ENCODE data around the gene CD177.
"Not testable (repeated sequence)": the region's sequence is repeated elsewhere in the genome, so short reads cannot be mapped to it uniquely, and the experiment has no call there.

Gene CD177

DNA sequence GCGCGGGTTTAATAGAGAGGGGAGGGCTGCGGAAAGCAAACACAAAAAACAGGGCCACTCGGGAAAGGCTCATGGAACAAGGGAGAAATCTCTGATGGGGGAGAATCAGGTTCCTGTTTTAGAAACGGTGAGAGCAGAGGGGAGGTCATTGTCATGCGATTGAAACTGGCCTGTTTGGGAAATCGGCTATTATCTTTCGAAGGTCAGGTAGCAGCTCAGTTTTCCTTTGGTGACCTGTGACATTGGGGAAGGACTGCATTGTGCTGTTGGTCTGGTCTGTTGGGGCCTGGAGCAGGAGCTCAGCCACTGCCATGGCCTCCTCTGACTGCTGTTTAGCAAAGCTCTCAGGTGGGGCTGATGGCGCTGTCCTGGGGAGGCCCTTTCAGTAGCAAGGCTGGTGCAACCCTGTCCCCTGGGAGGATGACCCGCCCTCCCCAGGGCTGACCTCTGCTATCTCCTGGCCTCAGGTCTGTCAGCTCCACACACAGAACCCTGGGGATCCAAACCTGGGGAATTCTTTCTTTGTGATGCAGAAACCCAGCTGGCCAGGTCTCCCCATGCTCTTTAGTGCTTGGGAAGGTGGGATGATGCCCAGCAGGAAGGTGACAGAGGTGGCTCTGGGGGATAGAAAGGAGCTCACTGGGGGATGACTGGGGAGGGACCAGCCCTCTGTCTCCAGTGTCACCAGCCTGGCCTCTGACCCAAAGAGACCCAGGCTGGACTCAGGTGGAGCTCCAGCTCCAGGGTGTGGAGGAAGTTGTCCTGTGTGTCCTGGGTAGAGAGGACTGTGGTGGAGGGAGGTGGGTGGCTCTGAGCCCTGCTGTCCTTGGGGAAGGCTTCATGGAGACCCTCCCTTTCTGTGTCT lies 21.2 kb upstream of the CD177 start:
- no peak for DNase-seq

DNA sequence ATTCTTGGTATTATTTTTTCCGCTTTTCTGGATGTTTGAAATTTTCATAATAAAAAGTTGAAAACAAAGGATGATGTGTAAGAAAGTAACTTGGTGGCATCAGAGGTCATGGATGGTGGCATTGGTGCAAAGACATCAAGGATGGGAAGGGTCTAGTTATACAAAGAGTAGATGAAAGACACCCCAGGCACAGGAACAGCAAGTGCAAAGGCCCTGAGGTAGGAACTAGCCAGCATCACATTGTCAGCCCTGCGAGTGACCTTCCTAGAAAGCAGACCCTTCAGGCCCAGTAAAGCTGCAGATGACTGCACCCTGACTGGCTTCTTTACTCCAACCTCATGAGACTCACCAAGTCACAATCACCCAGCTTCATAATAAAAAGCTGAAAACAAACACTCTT lies 17.0 kb upstream of the CD177 start:
- not testable (repeated sequence) for DNase-seq

DNA sequence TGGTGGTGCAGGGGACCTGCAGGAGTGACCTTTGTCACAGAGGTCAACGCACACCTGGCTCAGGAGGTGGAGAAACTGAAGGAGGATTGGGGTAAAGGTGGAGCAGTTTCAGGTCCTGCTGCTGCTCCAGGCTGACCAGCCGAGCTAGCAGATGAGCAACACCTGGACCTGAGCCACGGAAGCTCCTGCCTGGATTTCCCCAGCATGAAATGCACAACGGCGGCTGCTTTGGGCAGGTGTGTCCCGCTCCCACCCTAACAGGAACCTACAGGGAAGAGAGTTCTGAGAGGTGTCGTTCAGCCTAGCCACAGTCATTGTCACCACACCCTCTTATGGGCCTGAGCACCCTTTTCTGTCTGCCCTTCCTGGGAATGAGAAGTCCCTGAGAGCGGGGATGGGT lies 15.7 kb upstream of the CD177 start:
- no peak for DNase-seq

DNA sequence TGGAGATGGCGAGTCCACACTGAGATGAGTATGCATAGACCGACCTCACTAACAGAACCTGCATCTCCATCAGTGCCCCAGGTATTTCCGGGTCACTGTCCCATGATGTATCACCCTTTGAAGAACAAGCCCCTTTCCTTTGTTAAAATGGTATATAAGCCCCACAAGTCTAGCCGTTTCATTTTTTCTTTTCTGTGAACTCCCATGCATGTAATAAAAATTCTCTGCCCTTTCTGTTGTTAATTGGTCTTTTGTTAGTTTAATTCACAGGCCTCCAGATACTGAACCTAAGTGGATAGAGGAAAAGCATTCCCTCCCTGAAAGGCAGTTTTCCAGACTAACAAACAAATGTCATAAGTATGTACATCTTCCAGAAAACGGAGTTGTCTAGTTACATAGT lies 15.0 kb upstream of the CD177 start:
- DNase-seq: no peak

DNA sequence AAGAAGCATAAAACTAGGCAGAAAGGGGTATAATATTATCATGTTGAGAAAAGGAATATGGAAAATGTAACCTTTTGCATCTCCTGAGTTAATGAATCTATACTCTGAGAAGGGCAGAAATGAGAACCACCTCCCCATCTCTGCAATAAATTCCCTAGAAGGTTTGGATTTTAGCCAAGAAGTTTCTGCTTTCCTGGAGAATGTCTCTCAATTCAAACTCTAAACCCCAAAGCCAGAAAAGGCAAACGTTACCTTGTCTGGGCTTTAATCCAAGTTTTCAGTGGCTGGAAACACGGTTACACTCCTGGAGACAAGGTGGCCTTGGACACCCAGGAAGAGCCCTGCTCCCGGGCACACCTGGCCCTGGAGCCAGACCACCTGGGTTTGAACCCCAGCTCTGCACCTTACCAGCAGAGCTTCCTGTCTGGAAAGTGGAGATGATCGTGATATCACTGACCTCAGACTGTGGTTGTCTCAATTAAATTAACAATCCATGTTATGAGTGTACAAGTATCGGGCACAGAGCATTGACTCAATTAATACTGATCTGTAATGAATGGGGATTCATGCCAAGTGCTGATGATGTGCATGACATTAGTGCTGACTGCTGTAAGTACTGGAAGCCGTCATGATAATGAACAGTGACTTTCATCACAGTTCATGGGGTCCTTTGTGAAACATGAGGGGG lies 14.1 kb upstream of the CD177 start:
- not testable (repeated sequence) for DNase-seq

DNA sequence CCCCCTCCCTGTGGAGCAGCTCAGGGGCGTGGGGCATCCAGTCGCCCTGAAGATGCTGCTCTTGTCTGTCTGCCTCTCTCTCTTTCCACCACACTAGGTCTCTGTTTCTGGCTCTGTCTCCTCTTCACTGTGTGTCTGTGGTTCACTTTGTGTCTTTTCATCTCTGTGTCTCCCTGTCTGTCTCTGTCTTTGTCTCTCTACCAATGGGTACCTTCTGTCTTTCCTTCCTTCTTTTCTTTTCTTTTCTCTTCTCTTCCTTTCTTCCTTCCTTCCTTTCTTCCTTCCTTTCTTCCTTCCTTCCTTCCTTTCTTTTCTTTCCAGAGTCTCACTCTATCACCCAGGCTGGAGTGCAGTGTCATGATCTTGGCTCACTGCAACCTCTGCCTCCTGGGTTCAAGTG lies 13.4 kb upstream of the CD177 start:
- DNase-seq: not testable (repeated sequence)

DNA sequence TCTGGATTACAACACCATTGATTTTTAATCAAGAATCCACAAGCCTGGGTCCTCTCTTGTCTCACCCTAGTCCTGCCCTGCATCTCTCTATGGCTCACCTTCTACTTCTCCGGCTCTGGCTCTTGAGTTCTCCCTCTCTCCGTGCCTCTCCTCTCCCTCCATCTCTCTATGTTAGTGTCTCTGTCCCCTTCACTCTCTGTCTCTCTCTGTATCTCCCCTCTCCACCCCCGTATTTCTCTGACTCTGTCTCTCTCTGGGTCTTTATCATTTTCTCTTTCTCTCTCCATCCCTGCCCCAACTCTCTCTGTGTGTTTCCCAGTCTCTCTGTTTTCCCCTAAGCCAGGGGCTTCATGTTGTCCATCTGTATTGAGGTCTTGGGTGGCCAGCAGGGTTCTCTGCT lies 12.4 kb upstream of the CD177 start:
- not testable (repeated sequence) for DNase-seq

DNA sequence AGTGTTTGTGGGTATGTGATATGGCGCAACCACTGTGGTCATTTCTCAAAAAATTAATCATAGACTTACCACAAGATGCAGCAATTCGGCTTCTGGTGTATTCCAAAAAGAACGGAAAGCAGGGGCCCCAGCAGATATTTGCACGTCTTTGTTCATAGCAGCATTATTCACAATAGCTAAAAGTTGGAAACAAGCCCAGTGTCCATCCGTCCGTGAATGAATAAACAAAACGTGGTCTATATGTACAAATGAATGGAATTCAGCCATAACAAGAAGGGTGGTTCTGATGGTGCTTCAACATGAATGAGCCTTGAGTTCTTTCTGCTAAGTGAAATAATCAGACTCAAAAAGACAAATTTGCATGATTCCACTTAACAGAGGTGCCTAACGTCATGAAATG lies 11.4 kb upstream of the CD177 start:
- DNase-seq: not testable (repeated sequence)

DNA sequence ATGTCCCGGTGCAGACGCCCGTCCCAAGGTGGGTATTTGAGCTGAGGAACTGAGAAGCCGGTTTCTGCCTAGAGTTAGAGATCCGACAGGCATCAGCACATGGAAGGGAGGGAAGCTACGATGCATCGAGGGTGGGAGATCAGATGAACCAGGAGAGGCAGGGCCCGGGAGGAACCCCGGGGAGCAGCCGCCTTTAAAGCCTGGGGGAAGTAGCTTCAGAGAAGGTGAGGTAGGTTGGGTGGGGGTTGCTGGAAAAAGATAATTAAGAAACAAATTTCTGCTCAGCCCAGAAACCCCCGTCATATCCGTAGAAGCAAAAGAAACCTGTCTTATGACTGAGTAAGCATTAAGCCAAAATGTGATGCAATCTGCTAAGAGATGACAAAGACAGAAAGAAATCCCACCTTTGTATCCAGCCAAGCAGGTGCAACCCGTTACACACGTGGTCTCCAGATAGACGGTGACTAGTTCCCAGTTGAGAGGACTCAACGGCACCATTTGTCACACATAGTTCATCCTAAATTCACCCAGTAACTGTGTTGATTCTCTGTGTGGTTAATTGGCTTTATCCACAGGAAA lies 9.1 kb upstream of the CD177 start:
- not testable (repeated sequence) for DNase-seq

DNA sequence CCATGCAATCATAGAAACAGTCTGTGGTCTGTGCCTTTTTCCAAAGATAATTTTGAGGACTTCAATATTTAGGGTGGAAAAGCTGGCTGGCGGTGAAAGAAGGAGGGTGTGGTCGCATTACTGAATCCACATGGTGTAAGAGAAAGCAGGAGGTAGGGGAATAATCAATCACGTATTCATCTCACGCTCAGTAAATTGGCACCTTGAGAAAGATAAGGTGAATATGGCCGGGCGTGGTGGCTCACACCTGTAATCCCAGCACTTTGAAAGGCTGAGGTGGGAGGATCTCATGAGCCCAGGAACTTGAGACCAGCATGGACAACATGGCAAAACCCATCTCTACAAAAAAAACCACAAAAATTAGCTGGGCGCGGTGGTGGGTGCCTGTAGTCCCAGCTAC lies 3.7 kb upstream of the CD177 start:
- DNase-seq: not testable (repeated sequence)

DNA sequence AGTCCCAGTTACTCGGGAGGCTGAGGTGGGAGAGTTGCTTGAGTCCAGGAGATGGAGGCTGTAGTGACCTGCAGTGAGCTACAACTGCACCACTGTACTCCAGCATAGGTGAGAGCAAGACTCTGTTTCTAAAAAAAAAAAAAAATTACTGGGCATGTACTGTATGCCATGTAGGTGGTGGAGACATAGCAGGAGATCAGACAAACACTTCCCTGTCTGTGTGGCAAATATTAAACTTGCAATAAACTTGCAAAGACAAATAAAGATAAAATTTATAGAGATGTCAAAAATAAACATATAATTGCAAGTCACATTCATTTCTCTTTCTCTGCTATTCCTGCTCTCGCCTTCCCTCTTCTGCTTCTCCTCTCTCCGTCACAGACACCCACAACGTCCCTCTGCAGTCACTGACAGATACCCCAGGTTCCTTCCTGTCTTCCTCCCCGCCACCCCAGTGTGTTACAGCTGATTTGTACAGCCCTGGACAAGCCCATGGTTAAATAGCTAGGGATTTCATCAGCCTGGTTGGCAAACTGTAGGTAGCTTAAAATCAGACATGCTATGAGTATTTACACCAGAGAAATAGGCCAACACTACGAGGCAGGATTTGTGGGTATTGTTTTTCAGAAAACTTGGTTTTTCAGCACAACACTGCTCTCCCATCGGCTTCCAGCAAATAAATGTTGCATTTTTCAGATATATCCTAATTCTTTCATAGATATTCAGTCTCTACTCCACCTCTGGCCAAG lies 1.3 kb upstream of the CD177 start:
- DNase-seq: no peak

DNA sequence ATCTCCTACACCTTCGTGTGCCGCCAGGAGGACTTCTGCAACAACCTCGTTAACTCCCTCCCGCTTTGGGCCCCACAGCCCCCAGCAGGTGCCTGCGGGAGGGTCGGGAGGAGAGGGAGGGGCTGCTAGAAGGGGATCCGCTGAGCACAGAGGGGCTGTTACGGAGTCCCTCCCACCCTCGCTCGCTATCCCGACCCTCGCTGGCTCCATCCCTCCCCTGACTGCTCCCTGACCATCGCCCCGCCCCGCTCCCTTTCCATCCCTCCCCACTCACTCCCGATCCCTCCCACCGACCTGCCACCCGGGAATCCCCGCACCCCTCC lies 780 bp downstream of the CD177 start:
- DNase-seq: no peak

DNA sequence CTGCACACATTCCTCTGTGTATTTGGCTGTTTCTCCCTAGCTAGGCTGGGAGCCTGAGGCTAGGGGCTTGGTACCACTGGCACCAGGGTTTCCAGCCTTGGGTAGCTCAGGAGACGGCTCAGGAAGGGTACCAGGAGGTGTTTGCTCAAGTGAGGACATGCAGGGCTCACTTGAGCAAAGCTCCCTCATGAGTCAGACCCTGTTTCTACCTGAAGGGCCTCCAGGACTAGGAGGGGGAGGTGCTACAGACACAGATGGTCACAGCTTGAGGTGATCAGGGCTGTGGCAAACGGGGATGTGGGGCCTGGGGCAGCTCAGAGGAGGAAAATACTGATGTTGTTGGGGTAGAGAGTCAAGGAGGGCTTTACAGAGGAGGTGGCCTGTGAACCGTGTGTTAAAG lies 3.3 kb downstream of the CD177 start:
- not testable (repeated sequence) for DNase-seq

DNA sequence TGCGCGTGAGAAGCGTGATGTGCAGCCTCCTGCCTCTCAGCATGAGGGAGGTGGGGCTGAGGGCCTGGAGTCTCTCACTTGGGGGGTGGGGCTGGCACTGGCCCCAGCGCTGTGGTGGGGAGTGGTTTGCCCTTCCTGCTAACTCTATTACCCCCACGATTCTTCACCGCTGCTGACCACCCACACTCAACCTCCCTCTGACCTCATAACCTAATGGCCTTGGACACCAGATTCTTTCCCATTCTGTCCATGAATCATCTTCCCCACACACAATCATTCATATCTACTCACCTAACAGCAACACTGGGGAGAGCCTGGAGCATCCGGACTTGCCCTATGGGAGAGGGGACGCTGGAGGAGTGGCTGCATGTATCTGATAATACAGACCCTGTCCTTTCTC lies 8.7 kb downstream of the CD177 start:
- no peak for DNase-seq

DNA sequence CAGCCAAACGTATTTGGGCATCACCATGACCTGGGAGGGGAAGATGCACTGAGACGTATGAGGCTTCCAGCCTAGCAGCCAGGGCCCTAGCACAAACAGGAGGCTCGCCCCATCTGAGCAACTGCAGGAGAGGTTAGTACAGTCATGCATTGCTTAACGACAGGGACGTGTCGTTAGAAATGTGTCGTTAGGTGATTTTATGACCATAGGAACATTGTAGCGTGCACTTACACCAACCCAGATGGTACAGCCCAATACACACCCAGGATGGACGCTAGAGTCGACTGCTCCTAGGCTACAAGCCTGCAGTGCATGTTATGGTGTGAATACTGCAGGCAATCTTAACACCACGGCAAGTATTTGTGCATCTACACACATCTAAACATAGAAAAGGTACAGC lies 9.3 kb downstream of the CD177 start:
- DNase-seq: no peak

DNA sequence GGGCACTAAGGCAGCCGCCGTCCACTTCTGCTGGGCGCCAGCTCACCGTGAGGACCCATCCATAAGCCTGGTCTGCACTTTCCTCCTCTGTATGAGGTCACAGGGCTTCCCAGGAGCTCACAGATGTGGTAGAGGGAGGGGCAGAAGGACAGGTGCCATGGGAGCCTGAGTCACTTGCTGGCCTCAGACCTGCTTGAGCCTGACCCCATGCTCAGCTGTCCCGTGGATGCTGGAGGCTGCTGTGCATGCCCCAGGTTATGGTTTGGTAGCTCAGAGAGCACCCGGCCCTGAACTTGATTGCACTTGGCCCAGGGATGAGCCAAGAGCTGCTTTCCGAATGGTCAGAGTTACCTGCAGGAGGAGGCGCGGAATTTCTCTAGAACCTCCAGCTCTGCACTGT lies 12.2 kb downstream of the CD177 start:
- not testable (repeated sequence) for DNase-seq

DNA sequence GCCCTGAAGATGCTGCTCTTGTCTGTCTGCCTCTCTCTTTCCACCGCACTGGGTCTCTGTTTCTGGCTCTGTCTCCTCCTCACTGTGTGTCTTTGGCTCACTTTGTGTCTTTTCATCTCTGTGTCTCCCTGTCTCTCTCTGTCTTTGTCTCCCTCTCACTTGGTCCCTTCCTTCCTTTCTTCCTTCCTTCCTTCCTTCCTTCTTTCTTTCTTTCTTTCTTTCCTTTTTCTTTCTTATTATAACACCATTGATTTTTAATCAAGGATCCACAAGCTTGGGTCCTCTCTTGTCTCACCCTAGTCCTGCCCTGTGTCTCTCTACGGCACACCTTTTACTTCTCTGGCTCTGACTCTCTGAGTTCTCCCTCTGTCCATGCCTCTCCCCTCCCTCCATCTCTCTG lies 14.3 kb downstream of the CD177 start:
- DNase-seq: no peak

DNA sequence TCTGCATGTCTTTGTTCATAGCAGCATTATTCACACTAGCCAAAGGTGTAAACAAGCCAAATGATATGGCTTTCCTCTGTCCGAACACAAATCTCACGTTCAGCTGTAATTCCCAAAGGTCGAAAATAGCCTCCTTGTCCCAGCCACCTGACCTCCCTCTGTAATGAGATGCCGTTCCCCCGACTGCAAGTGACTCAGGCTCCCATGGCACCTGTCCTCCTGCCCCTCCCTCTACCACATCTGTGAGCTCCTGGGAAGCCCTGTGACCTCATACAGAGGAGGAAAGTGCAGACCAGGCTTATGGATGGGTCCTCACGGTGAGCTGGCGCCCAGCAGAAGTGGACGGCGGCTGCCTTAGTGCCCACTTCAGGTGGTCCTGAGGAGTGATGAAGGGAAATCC lies 15.4 kb downstream of the CD177 start:
- not testable (repeated sequence) for DNase-seq

DNA sequence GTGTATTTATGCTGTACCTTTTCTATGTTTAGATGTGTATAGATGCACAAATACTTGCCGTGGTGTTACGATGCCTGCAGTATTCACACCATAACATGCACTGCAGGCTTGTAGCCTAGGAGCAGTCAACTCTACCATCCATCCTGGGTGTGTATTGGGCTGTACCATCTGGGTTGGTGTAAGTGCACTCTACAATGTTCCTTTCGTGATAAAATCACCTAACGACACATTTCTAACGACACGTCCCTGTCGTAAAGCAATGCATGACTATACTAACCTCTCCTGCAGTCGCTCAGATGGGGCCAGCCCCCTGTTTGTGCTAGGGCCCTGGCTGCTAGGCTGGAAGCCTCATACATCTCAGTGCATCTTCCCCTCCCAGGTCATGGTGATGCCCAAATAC lies 18.4 kb downstream of the CD177 start:
- no peak for DNase-seq

DNA sequence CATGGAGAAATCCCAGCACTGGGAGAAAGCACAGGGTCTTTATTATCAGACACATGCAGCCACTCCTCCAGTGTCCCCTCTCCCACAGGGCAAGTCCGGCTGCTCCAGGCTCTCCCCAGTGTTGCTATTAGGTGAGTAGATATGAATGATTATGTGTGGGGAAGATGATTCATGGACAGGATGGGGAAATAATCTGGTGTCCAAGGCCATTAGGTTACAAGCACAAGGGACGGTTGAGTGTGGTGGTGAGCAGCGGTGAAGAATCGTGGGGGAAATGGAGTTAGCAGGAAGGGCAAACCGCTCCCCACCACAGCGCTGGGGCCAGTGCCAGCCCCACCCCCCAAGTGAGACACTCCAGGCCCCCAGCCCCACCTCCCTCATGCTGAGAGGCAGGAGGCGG lies 19.0 kb downstream of the CD177 start:
- no peak for DNase-seq

DNA sequence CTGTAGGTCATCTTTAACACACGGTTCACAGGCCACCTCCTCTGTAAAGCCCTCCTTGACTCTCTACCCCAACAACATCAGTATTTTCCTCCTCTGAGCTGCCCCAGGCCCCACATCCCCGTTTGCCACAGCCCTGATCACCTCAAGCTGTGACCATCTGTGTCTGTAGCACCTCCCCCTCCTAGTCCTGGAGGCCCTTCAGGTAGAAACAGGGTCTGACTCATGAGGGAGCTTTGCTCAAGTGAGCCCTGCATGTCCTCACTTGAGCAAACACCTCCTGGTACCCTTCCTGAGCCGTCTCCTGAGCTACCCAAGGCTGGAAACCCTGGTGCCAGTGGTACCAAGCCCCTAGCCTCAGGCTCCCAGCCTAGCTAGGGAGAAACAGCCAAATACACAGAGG lies 24.1 kb downstream of the CD177 start:
- DNase-seq: not testable (repeated sequence)

DNA sequence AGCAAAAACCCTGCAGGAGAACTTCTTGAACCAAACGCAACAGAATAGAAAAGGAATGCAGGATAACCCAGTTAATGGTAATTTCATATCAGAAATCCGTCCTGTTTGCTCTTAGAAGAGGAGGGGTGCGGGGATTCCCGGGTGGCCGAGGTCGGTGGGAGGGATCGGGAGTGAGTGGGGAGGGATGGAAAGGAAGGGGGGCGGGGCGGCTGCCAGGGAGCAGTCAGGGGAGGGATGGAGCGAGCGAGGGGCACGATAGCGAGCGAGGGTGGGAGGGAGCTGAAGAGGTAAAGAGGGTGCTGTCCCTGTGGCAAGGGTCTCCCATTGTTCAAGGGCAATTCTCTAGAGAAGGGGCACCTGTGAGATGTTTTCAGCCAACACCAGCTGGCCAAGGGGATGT lies 26.5 kb downstream of the CD177 start:
- no peak for DNase-seq

DNA sequence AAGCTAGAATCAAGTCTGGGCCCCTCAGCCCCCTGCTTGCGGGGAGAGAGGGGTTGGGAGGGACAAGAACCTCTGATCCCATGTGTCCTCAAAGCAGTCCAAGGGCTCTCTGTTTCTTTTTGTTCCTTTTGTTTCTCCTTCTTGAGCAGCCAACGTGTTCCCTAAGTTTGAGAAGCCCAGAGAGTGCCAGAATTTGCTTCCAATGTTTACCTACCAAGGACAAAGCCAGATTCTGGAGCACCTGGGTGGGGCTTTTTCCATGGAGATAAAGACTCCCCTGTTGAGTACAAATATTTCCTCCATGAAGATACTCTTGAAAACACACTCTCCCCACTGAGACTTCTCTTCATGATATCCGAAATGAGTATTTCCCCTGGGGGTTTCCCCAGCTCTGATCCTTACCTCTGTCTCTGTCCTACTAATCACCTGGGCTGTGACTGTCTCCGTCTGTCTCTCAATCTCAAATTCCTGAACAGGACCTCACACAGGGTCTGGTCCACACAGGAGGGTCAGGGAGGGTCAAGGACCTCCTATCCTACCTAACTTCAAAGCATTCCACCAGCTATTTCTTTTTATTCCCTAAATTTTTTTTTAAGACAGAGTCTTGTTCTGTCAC lies 27.4 kb downstream of the CD177 start:
- DNase-seq: no peak

Data from activated CD8-positive, alpha-beta memory T cell treated with anti-CD3 and anti-CD28 coated beads, Interleukin-2, amount 50 U/mL, for 4 hours (primary cell).